Pancreas (tissue), 10 donors: Measurements from ENCODE around the gene CLDN4. TPM values are rescaled to one million over a fixed set of nuclear protein-coding genes. Genes with fewer than 3 reads are reported as not detected.
A peak's percentile ranks its signal among the peaks of the same experiment; 100 is the strongest.

Experiments
- ATAC-seq, 4 donors: fragments of 200-7000 bp; cut with Tn5 transposase; one replicate each; pipeline versions ENCODE4 v1.8.0 to v1.9.1; 2020; ENCODE audit warnings: mild to moderate bottlenecking in 4 of 4, moderate library complexity in 4 of 4
- DNase-seq, 6 donors: peaks; one replicate each; pipeline ENCODE4 v3.0.0-alpha.2; 2020
- FAIRE-seq: peaks from 2 replicates; lab custom pipeline; 2012; peaks lifted over from hg19 to GRCh38; lab: Jason Lieb, UNC
- H3K27ac ChIP-seq, 4 donors: fragments of 200-600 bp; sonication (generic); 1 replicate in 3 of 4; 2 replicates in 1 of 4; pipeline versions ENCODE4 v1.5.0 to v1.8.0; 2020
- H3K27me3 ChIP-seq, 4 donors: fragments of 200-600 bp; one replicate each; pipeline ENCODE4 v1.8.0; 2021
- H3K36me3 ChIP-seq, 3 donors: fragments of 200-600 bp; sonication (generic) in 1 of 3; one replicate each; pipeline versions ENCODE4 v1.5.0 to v1.8.0; 2020 to 2021
- H3K4me1 ChIP-seq, 3 donors: fragments of 200-600 bp; one replicate each; pipeline ENCODE4 v1.8.0; 2021
- H3K4me3 ChIP-seq, 4 donors: fragments of 200-600 bp; sonication (generic) in 2 of 4; one replicate each; pipeline versions ENCODE4 v1.5.0 to v1.8.0; 2020 to 2021
- H3K9me3 ChIP-seq, 4 donors: fragments of 200-600 bp; one replicate each; pipeline ENCODE4 v1.8.0; 2021
- CTCF ChIP-seq, 4 donors: fragments of 200-600 bp; sonication (generic) in 3 of 4; IDR thresholded peaks; one replicate each; pipeline versions ENCODE4 v1.5.0 to v1.8.0; 2021; ENCODE audit warnings: antibody characterized with exemption in 4 of 4
- WGBS, 2 donors: extraction: QIAGEN DNeasy Blood & Tissue Kit; methylation state at CpG; one replicate each; pipeline ENCODE4 v1.1.7; 2013; 5-methylcytosine and 5-hydroxymethylcytosine counted together
- intact Hi-C, 3 donors: fragments of 100-400 bp; cut with DNase I; formaldehyde crosslinking; loops; one replicate each; pipeline versions ENCODE4 v1.11.1 to v1.14.2; 2022
- polyA plus RNA-seq, 2 donors: library from polyadenylated mRNA; stranded (reverse); fragments of 200-250 nt; gene quantifications; one replicate each; pipeline ENCODE4 v1.2.3, GENCODE V29; 2013
- total RNA-seq, 6 donors: library from RNA; stranded (reverse); fragmentation: NEBNext Ultra II Directional in 4 of 6; extraction: Animal tissue kit (Norgen Biotek cat#: 25700) in 4 of 6; gene quantifications; one replicate each; pipeline versions ENCODE4 v1.2.1 to v1.2.4, GENCODE V29; 2021 to 2023
- donor health status: healthy with polysubstance abuse.
- donor health status: DM: no; HTN: no; CAD: no; lungs with moderate emphysema.
- donor health status: DM: no; HTN: no; CAD: no.
- donor health status: control.
- donor health status: control.
- donor health status: Bipolar disorder and iron deficiency.
- donor health status: DM: yes; HTN: yes; CAD: no.
- donor health status: DM: no; HTN: no; CAD: no.
- donor health status: DM: no; HTN: no; CAD: no.
- donor health status: DM: yes; HTN: yes; CAD: no.

The CLDN4 gene
- total and polyA plus RNA-seq, 8 donors, result 47.8 to 150 (median 71.9) TPM

GRCh38 chr7:73839743-73840714 is 9.2 kb downstream of the CLDN4 start:
- Histone ChIP-seq H3K4me1 (peaks cover 4 to 7% (median 4%) of the 10 kb centered on the region in 3 donors), H3K9me3 (no peaks in the 10 kb centered on the region), H3K27ac (no peak overlapping the region), H3K4me3 (no peak overlapping the region), H3K36me3 (no peaks in the 10 kb centered on the region), H3K27me3 (no peaks in the 10 kb centered on the region)
- intact Hi-C loops, result no loop called here
- no peak for FAIRE-seq
- peak in 1 of 4 donors; percentile 19 for ATAC-seq
- DNase-seq, result peak in 3 of 6 donors; percentile 47 to 70 (median 59)
- no peak for TF ChIP-seq CTCF (IDR thresholded peaks at IDR 0.05)
- 84 to 89% methylated on average over 22 of the region's 22 CpGs for WGBS, 2 donors

GRCh38 chr7:73840715-73841379 is 10.1 kb downstream of the CLDN4 start:
- no peak for TF ChIP-seq CTCF (IDR thresholded peaks at IDR 0.05)
- ATAC-seq (no peak), DNase-seq (peak in 1 of 6 donors; percentile 75), FAIRE-seq (no peak)
- Histone ChIP-seq H3K27ac (no peak overlapping the region), H3K27me3 (no peaks in the 10 kb centered on the region), H3K36me3 (no peaks in the 10 kb centered on the region), H3K9me3 (no peaks in the 10 kb centered on the region), H3K4me3 (no peak overlapping the region), H3K4me1 (peaks cover 4 to 7% (median 4%) of the 10 kb centered on the region in 3 donors)
- 94 to 95% methylated on average over 16 of the region's 16 CpGs for WGBS, 2 donors
- intact Hi-C loops, result no loop called here

GRCh38 chr7:73841689-73842066 is 10.9 kb downstream of the CLDN4 start:
- FAIRE-seq (no peak), ATAC-seq (peak in 3 of 4 donors; percentile 12 to 13 (median 13)), DNase-seq (peak in 3 of 6 donors; percentile 36 to 72 (median 48))
- Histone ChIP-seq H3K27ac (peak overlapping the region in 3 of 4 donors; percentile 42 to 82 (median 74)), H3K4me1 (peaks cover 4 to 7% (median 4%) of the 10 kb centered on the region in 3 donors), H3K27me3 (no peaks in the 10 kb centered on the region), H3K36me3 (no peaks in the 10 kb centered on the region), H3K4me3 (peak overlapping the region; percentile 39 to 62 (median 54)), H3K9me3 (no peaks in the 10 kb centered on the region)
- intact Hi-C loops, result no loop called here
- no peak for TF ChIP-seq CTCF (IDR thresholded peaks at IDR 0.05)
- 45 to 47% methylated on average over 14 to 15 of the region's 15 CpGs for WGBS, 2 donors

- Histone ChIP-seq H3K9me3 (no peaks in the 10 kb centered on the region), H3K27ac (peak within 1 kb of the TSS; percentile 42 to 82 (median 62)), H3K4me3 (peak within 1 kb of the TSS; percentile 39 to 62 (median 54)), H3K4me1 (peaks cover 4 to 7% (median 4%) of the 10 kb centered on the region in 3 donors), H3K36me3 (no peaks in the 10 kb centered on the region), H3K27me3 (no peaks in the 10 kb centered on the region)
- no peak for FAIRE-seq
- no peak for TF ChIP-seq CTCF (IDR thresholded peaks at IDR 0.05)
- intact Hi-C loops, result no loop called here
- peak; percentile 97 to 98 (median 98) for ATAC-seq
- peak; percentile 93 to 97 (median 94) for DNase-seq
- 2 to 3% methylated on average over 35 to 43 of the region's 45 CpGs for WGBS, 2 donors
Observed at GRCh38 chr7:73842067-73842976, 11.5 kb downstream of the CLDN4 start, which contains the start of gene METTL27. METTL27 (minus strand) TSS chr7:73842516; CDS start chr7:73842140, 376 bp downstream.
